ENCODE results near the gene PDGFC. TPM values are rescaled to one million over a fixed set of nuclear protein-coding genes. Genes with fewer than 3 reads are reported as not detected.

The PDGFC gene
- total RNA-seq, 1 experiment from 2014 or later = 4.5 TPM

- Histone ChIP-seq H3T11ph (ENCODE audit: low read length) (no peak overlapping the region), H3K18ac (ENCODE audit: insufficient read length, low read depth, low read length) (no peak overlapping the region), H3K79me1 (ENCODE audit: insufficient read depth, low read depth, low read length, poor library complexity, severe bottlenecking) (no peaks in the 10 kb centered on the region), H3K14ac (ENCODE audit: insufficient read depth, low read length) (no peak overlapping the region), H3K9me3 (ENCODE audit: control insufficient read depth, low read depth, low read length) (peaks cover 7% of the 10 kb centered on the region), H2BK5ac (ENCODE audit: insufficient read length, low read length) (no peak overlapping the region), H2BK120ac (ENCODE audit: low read depth, low read length, poor library complexity, severe bottlenecking) (no peak overlapping the region), H3K27me3 (ENCODE audit: insufficient read depth, low read length) (no peaks in the 10 kb centered on the region), H2BK12ac (ENCODE audit: insufficient read length, low read depth, low read length) (no peak overlapping the region), H2AFZ (ENCODE audit: low read length) (no peak overlapping the region), H2AK5ac (ENCODE audit: insufficient read length, low read length) (no peak overlapping the region), H3K79me2 (ENCODE audit: insufficient read depth, low read length) (no peaks in the 10 kb centered on the region), H3K9ac (ENCODE audit: extremely low read depth, insufficient read length, low read length) (no peak overlapping the region), H4K8ac (replicated peaks; ENCODE audit: insufficient read length, low read depth, low read length) (no peak overlapping the region), H4K20me1 (ENCODE audit: control insufficient read depth, insufficient read depth, insufficient read length) (no peaks in the 10 kb centered on the region), H2BK15ac (ENCODE audit: low read depth, low read length) (no peak overlapping the region), H2BK20ac (ENCODE audit: low read depth, low read length, poor library complexity, severe bottlenecking) (no peak overlapping the region), H3K4me2 (ENCODE audit: insufficient read depth, insufficient read length, low read length) (no peak overlapping the region), H3K23me2 (ENCODE audit: insufficient read length, low read depth, low read length, poor library complexity, severe bottlenecking) (no peaks in the 10 kb centered on the region), H3K23ac (ENCODE audit: insufficient read length, low read depth, low read length) (no peak overlapping the region), H3K4me1 (ENCODE audit: insufficient read depth, low read length) (no peaks in the 10 kb centered on the region), H3K56ac (ENCODE audit: insufficient read length, low read depth, low read length) (no peak overlapping the region), H4K5ac (ENCODE audit: insufficient read length, low read depth, low read length) (no peak overlapping the region), H3K4ac (ENCODE audit: low read depth, low read length) (no peak overlapping the region), H4K91ac (ENCODE audit: insufficient read length, low read depth, low read length) (no peak overlapping the region), H3K27ac (ENCODE audit: insufficient read length, low read depth, low read length) (no peak overlapping the region)
- H3K4me3 Mint-ChIP-seq = no peak overlapping the region
- DNase-seq = no peak
- H3K27ac Mint-ChIP-seq = no peak overlapping the region
- no peaks in the 10 kb centered on the region for H3K4me1 Mint-ChIP-seq
- H3K9me3 Mint-ChIP-seq = peaks cover 14 to 33% of the 10 kb centered on the region in 2 experiments
- H3K27me3 Mint-ChIP-seq (ENCODE audit: low read depth) = no peaks in the 10 kb centered on the region; the same call in 1 of the 2 replicates
- no peak for TF ChIP-seq CTCF (conservative IDR thresholded peaks at IDR 0.05)
- WGBS (ENCODE audit: extremely low coverage, insufficient read length, low lambda C conversion rate) = no CpG with 5 or more reads among the region's 4 CpGs
- peaks cover 11 to 19% (median 14%) of the 10 kb centered on the region in 3 experiments for H3K36me3 Mint-ChIP-seq (ENCODE audit: insufficient read depth in 1 of 3, low read depth in 3 of 3)
Observed at GRCh38 chr4:156729416-156729815, 242.2 kb downstream of the PDGFC start.
